ENCODE measurements around the gene DRAM2.

- TF ChIP-seq, protein P1, sequence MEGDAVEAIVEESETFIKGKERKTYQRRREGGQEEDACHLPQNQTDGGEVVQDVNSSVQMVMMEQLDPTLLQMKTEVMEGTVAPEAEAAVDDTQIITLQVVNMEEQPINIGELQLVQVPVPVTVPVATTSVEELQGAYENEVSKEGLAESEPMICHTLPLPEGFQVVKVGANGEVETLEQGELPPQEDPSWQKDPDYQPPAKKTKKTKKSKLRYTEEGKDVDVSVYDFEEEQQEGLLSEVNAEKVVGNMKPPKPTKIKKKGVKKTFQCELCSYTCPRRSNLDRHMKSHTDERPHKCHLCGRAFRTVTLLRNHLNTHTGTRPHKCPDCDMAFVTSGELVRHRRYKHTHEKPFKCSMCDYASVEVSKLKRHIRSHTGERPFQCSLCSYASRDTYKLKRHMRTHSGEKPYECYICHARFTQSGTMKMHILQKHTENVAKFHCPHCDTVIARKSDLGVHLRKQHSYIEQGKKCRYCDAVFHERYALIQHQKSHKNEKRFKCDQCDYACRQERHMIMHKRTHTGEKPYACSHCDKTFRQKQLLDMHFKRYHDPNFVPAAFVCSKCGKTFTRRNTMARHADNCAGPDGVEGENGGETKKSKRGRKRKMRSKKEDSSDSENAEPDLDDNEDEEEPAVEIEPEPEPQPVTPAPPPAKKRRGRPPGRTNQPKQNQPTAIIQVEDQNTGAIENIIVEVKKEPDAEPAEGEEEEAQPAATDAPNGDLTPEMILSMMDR (IDR thresholded peaks at IDR 0.05): no peak
- TF ChIP-seq POLR2A (IDR thresholded peaks at IDR 0.05): no peak
Observed at GRCh38 chr1:111085676-111086075, 54.2 kb downstream of the DRAM2 start.

Measured in right lobe of liver (tissue), 4 donors.